K562 (cell line): ENCODE data around the gene RNF144A. TPM values are rescaled to one million over a fixed set of nuclear protein-coding genes. Genes with fewer than 3 reads are reported as not detected.

Experiments
- ATAC-seq: fragments of 200-7000 bp; cut with Tn5 transposase; 3 replicates; pipeline ENCODE4 v1.9.1; 2020; ENCODE audit warnings: moderate library complexity
- BruUV-seq: library from RNA; stranded (reverse); fragments of 400-500 nt; replicated peaks from 2 replicates; lab custom pipeline; 2021; lab: Mats Ljungman, UMichigan
- CTCF ChIA-PET: fragments of 300-600 bp; formaldehyde crosslinking; extraction: SDS; loops from one replicate; lab custom pipeline; 2021; ENCODE audit warnings: low intra/inter-chr PET ratio; lab: Yijun Ruan, JAX
- POLR2A ChIA-PET: fragments of 300-600, 350-650 bp; sonication (Branson Sonifier 250); formaldehyde crosslinking; extraction: SDS; loops from one replicate; lab custom pipeline; 2021; ENCODE audit warnings: antibody characterized with exemption, inconsistent platforms; lab: Yijun Ruan, JAX
- DNase-seq, 4 experiments: peaks; one replicate each; pipeline versions ENCODE4 v3.0.0 to v3.0.0-alpha.2; 2011 to 2018; ENCODE audit warnings: low spot score in 3 of 4, mixed read lengths in 3 of 4; ENCODE audit errors: extremely low read depth in 1 of 4
- FAIRE-seq: peaks from 2 replicates; lab custom pipeline; 2011; peaks lifted over from hg19 to GRCh38; lab: Jason Lieb, UNC
- H2AFZ ChIP-seq: 2 replicates; pipeline ENCODE4 v1.6.0; 2011; ENCODE audit warnings: low read depth, low read length, control low read depth, inconsistent platforms
- H3K27ac ChIP-seq: fragments of 200-600 bp; 3 replicates; pipeline ENCODE4 v1.8.0; 2011; ENCODE audit warnings: low read depth, mild to moderate bottlenecking, control low read depth, inconsistent platforms, low read length, moderate library complexity, mixed read lengths; ENCODE audit errors: extremely low read depth
- H3K27me3 ChIP-seq, 2 experiments: fragments of 300-600 bp in 1 of 2; 2 replicates in 1 of 2; 3 replicates in 1 of 2; pipeline versions ENCODE4 v1.6.0 to v1.8.0; 2011; ENCODE audit warnings: inconsistent platforms in 2 of 2, low read length in 2 of 2, mild to moderate bottlenecking in 1 of 2, mixed read lengths in 1 of 2, moderate library complexity in 1 of 2; ENCODE audit not compliant: control insufficient read depth in 2 of 2, insufficient read depth in 2 of 2
- H3K36me3 ChIP-seq: fragments of 300-600 bp; 3 replicates; pipeline ENCODE4 v1.8.0; 2011; ENCODE audit warnings: mild to moderate bottlenecking, low read length, inconsistent platforms; ENCODE audit not compliant: control insufficient read depth, insufficient read depth
- H3K4me1 ChIP-seq, 2 experiments: fragments of 200-600 bp in 1 of 2; replicated peaks in 1 of 2; 2 replicates in 1 of 2; 3 replicates in 1 of 2; pipeline versions ENCODE4 v1.5.1 to v1.8.0; 2011; ENCODE audit warnings: inconsistent platforms in 2 of 2, low read length in 2 of 2, mild to moderate bottlenecking in 1 of 2, mixed read lengths in 1 of 2, moderate library complexity in 1 of 2; ENCODE audit not compliant: control insufficient read depth in 2 of 2, insufficient read depth in 2 of 2
- H3K4me2 ChIP-seq: 2 replicates; pipeline ENCODE4 v1.6.1; 2011; ENCODE audit warnings: low read length, control low read depth, inconsistent platforms, mixed read lengths; ENCODE audit not compliant: insufficient read depth
- H3K4me3 ChIP-seq: fragments of 200-600 bp; sonication (generic), shearing (Covaris generic); 2 replicates; pipeline ENCODE4 v1.5.1; 2016; ENCODE audit warnings: control low read depth, inconsistent platforms
- H3K79me2 ChIP-seq: fragments of 200-600 bp; 3 replicates; pipeline ENCODE4 v1.8.0; 2011; ENCODE audit warnings: low read length, inconsistent platforms; ENCODE audit not compliant: control insufficient read depth, insufficient read depth
- H3K9ac ChIP-seq, 2 experiments: 2 replicates each; pipeline versions ENCODE4 v1.6.0 to v1.6.1; 2011; ENCODE audit warnings: low read depth in 2 of 2, low read length in 2 of 2, control low read depth in 1 of 2, inconsistent platforms in 1 of 2, mild to moderate bottlenecking in 1 of 2, mixed read lengths in 1 of 2; ENCODE audit not compliant: insufficient read depth in 1 of 2
- H3K9me1 ChIP-seq: one replicate; pipeline ENCODE4 v1.6.0; 2011; ENCODE audit warnings: inconsistent platforms, mild to moderate bottlenecking, low read length, moderate library complexity; ENCODE audit not compliant: control insufficient read depth, insufficient read depth
- H3K9me3 ChIP-seq: replicated peaks from 2 replicates; pipeline ENCODE4 v1.5.1; 2011; ENCODE audit warnings: low read depth, low read length, inconsistent platforms; ENCODE audit not compliant: control insufficient read depth, insufficient read depth
- H4K20me1 ChIP-seq: replicated peaks from 2 replicates; pipeline ENCODE4 v1.6.1; 2011; ENCODE audit warnings: low read length, inconsistent platforms, mixed read lengths; ENCODE audit not compliant: control insufficient read depth, insufficient read depth
- ARID1B ChIP-seq: fragments of 450-650 bp; IDR thresholded peaks from 2 replicates; pipeline ENCODE4 v1.6.1; 2016; ENCODE audit warnings: antibody characterized with exemption, mild to moderate bottlenecking, inconsistent platforms
- CAMTA2 ChIP-seq: fragments of 250-450 bp; sonication (Bioruptor Pico); conservative IDR thresholded peaks from 2 replicates; pipeline ENCODE4 v1.5.1; 2022
- CEBPG ChIP-seq, 3 experiments: fragments of 200-800 bp in 1 of 3; sonication (Bioruptor generic) in 1 of 3; sonication (generic) in 1 of 3; formaldehyde crosslinking in 1 of 3; IDR thresholded peaks in 2 of 3; conservative IDR thresholded peaks in 1 of 3; 2 replicates each; pipeline versions ENCODE4 v1.6.1 to v1.8.0; 2016 to 2022; ENCODE audit warnings: missing compliant biosample characterization in 2 of 3, missing genetic modification characterization in 2 of 3, mild to moderate bottlenecking in 1 of 3, missing genetic modification reagents in 1 of 3
- CREM ChIP-seq: IDR thresholded peaks from 2 replicates; pipeline ENCODE4 v1.6.1; 2014; ENCODE audit warnings: antibody characterized with exemption, low read depth
- E4F1 ChIP-seq: fragments of 250-450 bp; sonication (Bioruptor Pico); IDR thresholded peaks from 2 replicates; pipeline ENCODE4 v1.5.0; 2021; ENCODE audit warnings: mild to moderate bottlenecking, borderline replicate concordance
- ELF4 ChIP-seq: fragments of 450-650 bp; formaldehyde crosslinking; IDR thresholded peaks from 2 replicates; pipeline ENCODE4 v1.4.0; 2022; ENCODE audit warnings: missing genetic modification characterization
- ETV1 ChIP-seq: fragments of 450-650 bp; conservative IDR thresholded peaks from 2 replicates; pipeline ENCODE4 v1.6.1; 2016; ENCODE audit warnings: missing genetic modification characterization, control low read depth, low read depth, missing compliant biosample characterization
- FOXK1 ChIP-seq: sonication (generic); formaldehyde crosslinking; IDR thresholded peaks from 2 replicates; pipeline ENCODE4 v1.8.0; 2022; ENCODE audit warnings: missing genetic modification reagents, mild to moderate bottlenecking, borderline replicate concordance
- HEY1 ChIP-seq: fragments of 250-450 bp; sonication (Bioruptor Pico); IDR thresholded peaks from 2 replicates; pipeline ENCODE4 v1.5.0; 2020; ENCODE audit warnings: mild to moderate bottlenecking, moderate library complexity, borderline replicate concordance
- IFI16 ChIP-seq: fragments of 250-450 bp; sonication (Bioruptor Pico); IDR thresholded peaks from 2 replicates; pipeline ENCODE4 v2.1.2; 2022; ENCODE audit warnings: mild to moderate bottlenecking, inconsistent platforms
- RBM34 ChIP-seq: fragments of 200-400 bp; formaldehyde crosslinking; IDR thresholded peaks from 2 replicates; pipeline ENCODE4 v1.6.1; 2018; ENCODE audit warnings: low read length, borderline replicate concordance; ENCODE audit not compliant: insufficient read depth
- SMAD3 ChIP-seq: fragments of 450-650 bp; formaldehyde crosslinking; conservative IDR thresholded peaks from 2 replicates; pipeline ENCODE4 v1.4.0; 2020; ENCODE audit warnings: mild to moderate bottlenecking
- ZBTB43 ChIP-seq: sonication (generic); formaldehyde crosslinking; IDR thresholded peaks from 2 replicates; pipeline ENCODE4 v1.8.0; 2023; ENCODE audit warnings: mild to moderate bottlenecking, missing genetic modification reagents
- ZBTB9 ChIP-seq: fragments of 450-650 bp; formaldehyde crosslinking; IDR thresholded peaks from 2 replicates; pipeline ENCODE4 v1.4.0; 2020; ENCODE audit warnings: mild to moderate bottlenecking, moderate library complexity
- ZNF217 ChIP-seq: sonication (generic); formaldehyde crosslinking; IDR thresholded peaks from 2 replicates; pipeline ENCODE4 v1.8.0; 2022; ENCODE audit warnings: mild to moderate bottlenecking, missing genetic modification reagents
- ZNF766 ChIP-seq: fragments of 200-800 bp; sonication (Bioruptor generic); conservative IDR thresholded peaks from 2 replicates; pipeline ENCODE4 v1.6.1; 2016; ENCODE audit warnings: missing genetic modification characterization, missing compliant biosample characterization
- WGBS: fragments of 100-300 bp; shearing (Covaris generic); methylation state at CpG from one replicate; pipeline ENCODE4 v1.1.6; 2016; ENCODE audit warnings: low coverage, mixed read lengths; ENCODE audit not compliant: insufficient coverage; ENCODE audit errors: missing lambda C conversion rate; 5-methylcytosine and 5-hydroxymethylcytosine counted together
- in situ Hi-C: fragments of 300-500 bp; cut with MboI; formaldehyde crosslinking; loops from 4 replicates; pipeline ENCODE4 v1.15.0; 2018; ENCODE audit warnings: inconsistent platforms, mixed read lengths
- intact Hi-C: fragments of 100-400 bp; cut with micrococcal nuclease; formaldehyde crosslinking; loops from 2 replicates; pipeline ENCODE4 v1.14.2; 2022
- polyA plus RNA-seq, 8 experiments: library from polyadenylated mRNA; depleted of rRNA in 4 of 8; stranded (reverse) in 5 of 8; unstranded in 3 of 8; fragments of >200 nt; fragmentation: Nextera tagmentation in 2 of 8; fragmentation: Illumina TruSeq in 1 of 8; extraction: Ambion mirVana in 2 of 8; extraction: Trizol in 1 of 8; gene quantifications; 2 replicates each; pipeline versions ENCODE4 v1.2.1 to v1.2.3, GENCODE V29; 2011 to 2014; ENCODE audit warnings: inconsistent platforms in 1 of 8, missing spikeins in 1 of 8
- total RNA-seq, 7 experiments: library from RNA; depleted of rRNA in 6 of 7; stranded (reverse); fragments of >200 nt in 6 of 7; fragmentation: Illumina TruSeq in 2 of 7; extraction: Trizol in 2 of 7; gene quantifications; 2 replicates each; pipeline versions ENCODE4 v1.2.1 to v1.2.3, GENCODE V29; 2011 to 2021; ENCODE audit warnings: low replicate concordance in 1 of 7

Gene RNF144A
- total and polyA plus RNA-seq, 9 of the 15 experiments (the other 6 are each of a cell fraction or from before 2014, with no cell fraction given) = 0.96 to 11.3 (median 6.2) TPM

GRCh38 chr2:7004636-7005035 is 87.4 kb downstream of the RNF144A start (continued):
- TF ChIP-seq ZNF217 (CRISPR knock-in tag) (no peak), HEY1 (CRISPR knock-in tag) (no peak), E4F1 (CRISPR knock-in tag) (no peak), IFI16 (CRISPR knock-in tag) (no peak)

- WGBS = 62% methylated on average over 9 of the region's 9 CpGs
- Histone ChIP-seq H3K9me1 (no peaks in the 10 kb centered on the region), H3K9ac (peak overlapping the region in 1 of 2 experiments; percentile 8; a peak in 1 of 4 replicates), H3K9me3 (no peaks in the 10 kb centered on the region), H4K20me1 (0 out of 2 replicates have a peak, but pooled peaks cover 5% of the 10 kb centered on the region), H3K36me3 (no peaks in the 10 kb centered on the region), H3K4me3 (no peak overlapping the region), H3K27ac (no peak overlapping the region), H2AFZ (peak overlapping the region; percentile 54; the same call in 1 of the 2 replicates), H3K79me2 (no peaks in the 10 kb centered on the region), H3K4me1 (peaks cover 14 to 20% of the 10 kb centered on the region in 2 experiments), H3K4me2 (peak overlapping the region; percentile 42), H3K27me3 (no peaks in the 10 kb centered on the region)
- intact Hi-C loops = loop anchor here (5.0 kb wide), 1 partner anchor 110 kb away; no protein-coding TSS in a partner anchor
- CTCF ChIA-PET = interaction anchor here (0.6 kb wide), 1 partner anchor 91 kb away, joined by 4 read pairs; the partner anchor contains the start of gene RNF144A
- FAIRE-seq (no peak), ATAC-seq (no peak; the same call in 2 of the 3 replicates), DNase-seq (no peak)
- POLR2A ChIA-PET = interaction anchor here (0.6 to 0.7 kb wide), 2 partner anchors 88 to 210 kb away, joined by 3 read pairs; no protein-coding TSS in a partner anchor
- in situ Hi-C loops = loop anchor here (25.0 kb wide), 1 partner anchor 170 kb away; no protein-coding TSS in a partner anchor
- no TSS peak for BruUV-seq
- TF ChIP-seq ZNF766 (CRISPR knock-in tag) = no peak
- no peak for TF ChIP-seq ELF4 (CRISPR knock-in tag)
- TF ChIP-seq ETV1 = no peak
- 0 out of 2 replicates have a peak, but pooled peaks have one; percentile 49 for TF ChIP-seq FOXK1 (CRISPR knock-in tag)
- no peak for TF ChIP-seq CEBPG (CRISPR knock-in tag; IDR thresholded peaks at IDR 0.05)
- TF ChIP-seq CEBPG (tag; conservative IDR thresholded peaks at IDR 0.05 in 1 of 2, IDR thresholded peaks at IDR 0.05 in 1 of 2) = no peak
- no peak for TF ChIP-seq ARID1B
- no peak for TF ChIP-seq CREM
- TF ChIP-seq CAMTA2 (CRISPR knock-in tag) = no peak
- no peak for TF ChIP-seq RBM34
- peak; percentile 72; the same call in 1 of the 2 replicates for TF ChIP-seq ZBTB43 (CRISPR knock-in tag)
- TF ChIP-seq ZBTB9 (CRISPR knock-in tag) = no peak
- no peak for TF ChIP-seq SMAD3 (CRISPR knock-in tag)
Measured at GRCh38 chr2:7007488-7007845, 90.3 kb downstream of the RNF144A start.
